ENCODE data around the gene CDH11.

Gene CDH11

DNA sequence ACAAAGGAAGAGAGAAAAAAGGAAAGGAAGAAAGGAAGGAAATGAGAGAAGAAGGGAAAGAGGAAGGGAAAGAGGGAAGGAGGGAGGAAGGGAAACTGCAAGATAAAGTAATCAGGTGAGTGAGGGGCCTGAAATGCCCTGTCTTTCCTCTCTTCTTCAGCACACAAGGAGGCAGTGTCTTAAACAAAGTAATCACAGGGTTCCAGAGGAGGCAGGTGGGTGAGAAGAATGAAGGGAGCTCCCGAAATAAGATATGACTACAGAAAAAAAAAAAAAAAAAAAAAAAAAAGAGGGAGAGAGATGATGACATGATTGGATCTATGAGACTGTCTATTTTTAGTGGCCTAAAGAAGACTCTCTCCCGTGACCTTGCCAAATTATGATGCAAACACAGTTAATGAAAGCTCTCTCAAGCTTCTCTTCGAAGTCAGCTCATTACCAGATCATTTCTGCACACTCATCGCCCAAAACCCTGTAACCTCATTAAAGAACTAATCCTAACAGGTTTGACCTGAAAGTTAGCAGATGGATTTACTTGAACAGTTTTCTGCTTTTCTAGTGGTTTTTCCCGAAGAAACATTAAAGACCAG, 53.6 kb downstream of the CDH11 start:
- no peak for DNase-seq

GRCh38 chr16:65066651-65067050, 55.2 kb downstream of the CDH11 start:
- no peak for DNase-seq

GRCh38 chr16:65065031-65065430, 56.8 kb downstream of the CDH11 start:
- no peak for DNase-seq

DNA sequence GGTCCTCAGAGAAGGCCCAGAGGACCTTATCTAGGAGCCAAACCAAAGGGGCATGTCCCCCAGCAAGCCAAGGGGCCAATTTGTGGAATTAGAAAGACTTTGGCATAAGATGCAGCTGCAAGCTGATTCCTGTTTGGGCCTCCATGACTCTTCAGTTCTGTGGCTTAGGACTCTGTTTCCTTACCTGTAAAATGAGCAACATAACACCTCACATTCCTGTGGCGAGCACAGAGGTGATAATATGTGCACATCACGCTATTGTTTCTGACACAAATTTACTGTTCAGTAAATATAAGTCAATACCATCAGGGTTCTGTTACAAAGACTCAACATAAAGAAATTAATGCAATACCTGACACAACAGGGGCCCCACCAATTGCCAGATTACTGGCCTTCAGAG, 57.7 kb downstream of the CDH11 start:
- DNase-seq = no peak

GRCh38 chr16:65062736-65063583, 58.9 kb downstream of the CDH11 start:
- DNase-seq = no peak

DNA sequence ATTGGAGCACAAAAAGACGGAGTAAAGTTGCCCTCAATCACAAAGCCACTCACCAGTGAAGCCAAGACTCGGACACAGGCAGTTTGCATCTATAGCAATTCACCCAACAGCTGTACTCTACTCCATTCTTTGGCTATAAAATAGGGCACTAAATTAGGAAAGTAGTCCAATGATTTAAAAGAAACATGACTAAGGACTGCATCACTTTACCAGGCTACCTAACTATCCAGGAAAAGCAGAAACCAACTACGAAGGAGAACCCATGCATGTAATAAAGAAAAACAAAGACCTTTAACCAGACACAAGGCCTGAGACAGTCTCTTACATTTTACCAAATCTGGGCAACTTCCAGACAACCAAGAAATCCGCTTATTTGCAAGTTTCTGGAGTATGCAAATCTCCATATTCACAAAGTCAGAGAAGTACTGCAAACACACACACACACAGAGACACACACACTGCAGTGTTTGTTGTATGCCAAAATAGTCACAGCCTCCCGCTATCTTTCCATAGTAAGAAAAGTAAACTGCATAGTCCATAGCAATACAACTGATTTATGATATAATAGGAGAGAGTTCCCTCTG, 59.8 kb downstream of the CDH11 start:
- no peak for DNase-seq

- DNase-seq = no peak
These were observed 60.6 kb downstream of the CDH11 start for GRCh38 chr16:65061263-65061662.

GRCh38 chr16:65059406-65059980, 62.4 kb downstream of the CDH11 start:
- no peak for DNase-seq

DNA sequence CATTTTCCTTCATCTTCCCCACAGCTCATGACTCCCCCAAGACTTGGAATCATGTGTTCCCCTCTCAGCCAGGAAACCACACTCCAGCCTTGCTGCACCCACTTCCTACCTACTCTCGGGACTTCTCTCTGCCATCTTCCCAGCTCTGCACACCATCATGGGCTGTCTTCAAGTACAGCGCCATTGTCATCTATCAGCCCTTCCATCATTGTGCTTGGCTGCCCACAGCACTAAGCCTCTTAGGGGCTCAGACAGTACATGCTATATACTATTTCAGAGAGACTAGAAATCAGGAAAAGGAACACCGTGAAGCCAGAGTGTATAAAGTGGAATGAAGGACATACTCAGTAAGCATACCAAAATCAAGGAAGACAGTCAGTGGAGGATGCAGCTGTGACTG, 64.7 kb downstream of the CDH11 start:
- DNase-seq = no peak

GRCh38 chr16:65054457-65054856, 67.4 kb downstream of the CDH11 start:
- DNase-seq = no peak

GRCh38 chr16:65049679-65050078, 72.2 kb downstream of the CDH11 start:
- DNase-seq = no peak

DNA sequence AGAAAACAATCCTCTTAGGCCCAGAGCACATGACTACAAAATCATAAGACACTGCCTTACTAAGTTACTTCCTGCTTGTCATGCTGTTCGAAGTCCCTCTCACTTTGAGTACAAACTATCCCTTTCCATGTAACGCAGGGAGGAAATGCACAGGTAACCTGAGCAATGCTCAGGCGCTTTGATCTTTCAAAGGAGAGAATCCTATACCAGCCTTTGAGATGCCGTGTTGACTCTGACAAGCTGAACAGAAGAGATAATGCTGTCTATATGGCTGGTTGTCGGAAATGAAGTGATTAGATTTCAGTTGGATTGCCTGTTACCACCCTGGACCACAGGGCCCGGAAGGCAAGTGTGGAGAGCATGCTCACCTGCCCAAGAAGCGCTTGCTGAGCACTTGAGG, 75.9 kb downstream of the CDH11 start:
- DNase-seq = no peak

GRCh38 chr16:65044873-65045272, 77.0 kb downstream of the CDH11 start:
- DNase-seq = no peak

DNA sequence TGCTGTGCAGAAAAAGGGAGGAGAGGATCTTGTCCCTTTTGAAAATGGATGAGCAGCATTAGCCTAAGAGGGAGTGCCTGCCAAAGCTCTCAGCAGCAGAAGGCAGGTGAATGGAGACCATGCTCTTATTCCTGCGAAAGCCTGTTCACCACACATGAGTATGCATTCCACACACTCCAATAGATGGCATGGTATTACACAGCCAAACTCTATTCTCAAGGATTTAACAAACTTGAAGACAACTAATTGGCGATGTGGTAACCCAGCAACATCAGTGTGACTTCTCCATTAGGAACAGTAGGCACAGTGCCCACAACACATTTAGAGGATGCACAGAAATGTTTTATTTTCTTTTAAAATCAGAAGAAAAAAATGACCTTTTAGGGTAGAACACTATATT, 77.8 kb downstream of the CDH11 start:
- DNase-seq = no peak

DNA sequence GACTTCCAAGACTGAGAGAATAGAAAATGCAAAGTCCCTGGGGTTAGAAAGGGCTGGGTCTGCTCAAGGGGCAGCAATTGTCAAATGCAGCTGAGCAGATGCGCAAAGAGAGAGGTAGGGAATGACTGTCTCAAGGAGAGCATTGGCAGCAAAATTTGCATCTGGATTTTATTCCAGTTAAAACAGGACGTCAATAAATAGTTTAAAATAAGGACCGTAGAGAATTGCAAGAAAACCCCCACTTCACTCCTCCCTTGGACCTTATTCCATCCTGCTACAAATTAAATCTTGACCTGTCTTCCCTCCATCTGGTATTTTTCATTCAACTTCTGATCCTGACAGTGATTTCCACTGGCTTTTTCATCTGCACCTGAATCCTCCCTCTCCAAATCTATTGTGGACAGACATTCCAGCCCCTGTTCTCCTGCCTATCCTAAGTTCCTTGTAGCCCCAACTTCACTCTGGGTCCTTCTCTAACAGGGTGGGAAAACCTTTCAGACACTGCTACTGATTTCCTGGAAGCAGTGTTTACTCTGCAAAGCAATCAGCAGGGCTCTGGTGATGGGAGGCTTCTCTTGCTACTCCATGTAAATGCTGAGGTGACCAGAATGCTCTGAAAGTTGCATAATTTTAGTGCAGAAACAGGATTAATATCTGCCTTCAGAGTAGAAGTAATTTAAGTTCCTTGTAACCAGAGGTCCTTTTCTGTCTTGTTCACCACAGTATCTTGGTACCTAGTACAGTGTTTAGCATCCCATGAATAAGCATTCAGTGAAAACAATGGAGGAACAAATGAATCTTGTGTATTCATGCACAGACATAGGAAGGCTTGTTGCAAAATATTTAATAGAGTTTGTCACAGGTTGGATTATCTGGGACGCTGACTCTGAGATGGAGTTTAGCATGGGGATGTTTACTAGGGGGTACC, 79.2 kb downstream of the CDH11 start:
- no peak for DNase-seq

- DNase-seq = no peak
These were observed 80.2 kb downstream of the CDH11 start for GRCh38 chr16:65041667-65042066.

DNA sequence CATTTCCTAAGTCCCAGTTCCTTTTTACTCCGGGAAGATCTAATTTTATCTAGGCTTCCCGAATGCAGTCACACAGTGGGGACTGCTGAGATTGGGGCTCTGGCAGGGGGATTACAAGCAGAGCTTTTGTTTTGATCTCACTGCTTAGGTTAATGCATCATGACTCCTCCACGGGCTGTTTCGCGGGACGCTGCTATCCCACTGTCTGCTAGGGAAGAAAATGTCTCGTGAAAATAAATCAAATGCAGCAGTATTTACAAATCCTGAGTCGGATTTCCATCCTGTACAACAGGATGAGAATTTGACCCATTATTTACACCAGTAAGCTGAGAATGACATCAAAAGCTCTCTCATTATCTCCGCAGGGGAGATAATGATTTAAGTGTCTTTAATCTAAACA, 83.8 kb downstream of the CDH11 start:
- no peak for DNase-seq

DNA sequence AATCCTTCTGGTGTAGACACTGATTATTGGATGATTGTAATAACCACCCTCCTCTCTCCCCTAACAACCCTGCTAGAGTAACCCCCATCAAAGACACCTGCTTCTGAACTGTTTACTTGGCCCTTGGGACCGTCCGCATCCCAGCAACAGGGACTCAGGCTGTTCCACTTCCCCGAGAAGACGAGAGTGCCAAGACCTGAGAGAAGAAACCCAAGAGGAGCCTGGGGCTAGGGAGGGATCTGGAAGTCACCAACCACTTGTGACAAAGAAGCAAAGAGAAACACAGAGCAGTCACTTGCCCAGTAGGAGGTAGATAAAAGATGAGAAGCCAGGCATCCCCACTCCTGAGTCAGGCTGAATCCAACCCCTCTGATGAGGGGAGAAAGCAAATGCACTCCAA, 84.3 kb downstream of the CDH11 start:
- DNase-seq = no peak

- no peak for DNase-seq
These were observed 86.9 kb downstream of the CDH11 start for GRCh38 chr16:65034915-65035314.

DNA sequence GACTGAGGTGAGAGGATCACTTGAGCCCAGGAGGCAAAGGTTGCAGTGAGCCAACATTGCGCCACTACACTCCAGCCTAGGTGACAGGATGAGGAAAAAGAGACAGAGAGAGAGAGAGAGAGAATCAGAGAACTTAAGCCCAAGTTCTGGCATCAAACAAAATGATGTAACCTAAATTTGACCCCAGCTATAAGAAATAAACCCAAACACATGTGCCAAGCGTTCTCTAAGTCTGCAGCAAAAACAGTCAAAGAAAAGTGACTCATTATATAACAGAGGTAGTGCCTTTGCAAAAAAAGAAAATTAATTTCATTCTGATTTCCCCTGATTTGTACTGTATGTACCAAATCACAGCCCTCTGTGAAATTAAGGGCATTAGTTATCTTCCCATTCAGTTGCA, 89.5 kb downstream of the CDH11 start:
- DNase-seq = no peak

- DNase-seq = no peak
These were observed 97.1 kb downstream of the CDH11 start for GRCh38 chr16:65024767-65025178.

- no peak for DNase-seq
These were observed 98.1 kb downstream of the CDH11 start for GRCh38 chr16:65023802-65024201.
